Subcutaneous adipose tissue (tissue), 4 donors: ENCODE data around the gene PTGDS. TPM values are rescaled to one million over a fixed set of nuclear protein-coding genes. Genes with fewer than 3 reads are reported as not detected.

Source experiments
- total RNA-seq, 4 donors: library from RNA; depleted of rRNA; stranded (reverse); fragments of >200 nt; gene quantifications; one replicate each; pipeline ENCODE4 v1.1.0, GENCODE V29; 2016
- TF ChIP-seq, protein P1 (sequence below): fragments of 450-650 bp; IDR thresholded peaks from one replicate; pipeline ENCODE4 v1.5.1; 2016; ENCODE audit warnings: low read depth, mild to moderate bottlenecking, control low read depth, antibody characterized with exemption, moderate library complexity

Gene PTGDS
- total RNA-seq, 4 donors from 2014 or later, result 15.5 to 57.3 (median 26.8) TPM

DNA sequence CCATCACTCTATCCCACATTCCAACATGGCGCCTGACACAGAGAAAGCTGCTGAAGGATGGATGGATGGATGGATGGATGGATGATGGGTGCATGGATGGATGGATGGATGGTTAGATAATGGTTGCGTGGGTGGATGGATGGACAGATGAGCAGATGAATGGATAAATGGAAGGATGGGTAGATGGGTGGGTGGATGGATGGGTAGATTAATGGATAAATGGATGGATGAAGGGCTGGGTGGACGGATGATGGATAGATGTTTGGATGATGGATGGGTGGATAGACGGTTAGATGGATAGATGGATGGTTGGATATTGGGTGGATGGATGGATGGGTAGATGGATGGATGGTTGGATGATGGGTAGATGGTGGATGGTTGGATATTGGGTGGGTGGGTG lies 20.7 kb upstream of the PTGDS start:
- TF ChIP-seq, protein P1, sequence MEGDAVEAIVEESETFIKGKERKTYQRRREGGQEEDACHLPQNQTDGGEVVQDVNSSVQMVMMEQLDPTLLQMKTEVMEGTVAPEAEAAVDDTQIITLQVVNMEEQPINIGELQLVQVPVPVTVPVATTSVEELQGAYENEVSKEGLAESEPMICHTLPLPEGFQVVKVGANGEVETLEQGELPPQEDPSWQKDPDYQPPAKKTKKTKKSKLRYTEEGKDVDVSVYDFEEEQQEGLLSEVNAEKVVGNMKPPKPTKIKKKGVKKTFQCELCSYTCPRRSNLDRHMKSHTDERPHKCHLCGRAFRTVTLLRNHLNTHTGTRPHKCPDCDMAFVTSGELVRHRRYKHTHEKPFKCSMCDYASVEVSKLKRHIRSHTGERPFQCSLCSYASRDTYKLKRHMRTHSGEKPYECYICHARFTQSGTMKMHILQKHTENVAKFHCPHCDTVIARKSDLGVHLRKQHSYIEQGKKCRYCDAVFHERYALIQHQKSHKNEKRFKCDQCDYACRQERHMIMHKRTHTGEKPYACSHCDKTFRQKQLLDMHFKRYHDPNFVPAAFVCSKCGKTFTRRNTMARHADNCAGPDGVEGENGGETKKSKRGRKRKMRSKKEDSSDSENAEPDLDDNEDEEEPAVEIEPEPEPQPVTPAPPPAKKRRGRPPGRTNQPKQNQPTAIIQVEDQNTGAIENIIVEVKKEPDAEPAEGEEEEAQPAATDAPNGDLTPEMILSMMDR, result no peak

DNA sequence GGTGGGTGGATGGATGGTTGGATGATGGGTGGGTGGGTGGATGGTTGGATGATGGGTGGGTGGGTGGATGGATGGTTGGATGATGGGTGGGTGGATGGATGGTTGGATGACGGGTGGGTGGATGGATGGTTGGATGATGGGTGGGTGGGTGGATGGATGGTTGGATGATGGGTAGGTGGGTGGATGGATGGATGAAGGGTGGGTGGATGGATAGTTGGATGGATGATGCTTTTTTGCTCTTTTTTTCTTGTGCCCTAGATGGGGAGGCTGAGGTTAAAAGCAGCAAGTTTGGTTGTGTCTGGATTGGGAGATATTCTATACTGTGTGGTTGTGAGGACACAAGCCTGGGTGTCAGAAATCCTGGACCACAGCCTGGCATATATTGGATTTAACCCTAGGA lies 19.8 kb upstream of the PTGDS start:
- TF ChIP-seq, protein P1, result no peak

DNA sequence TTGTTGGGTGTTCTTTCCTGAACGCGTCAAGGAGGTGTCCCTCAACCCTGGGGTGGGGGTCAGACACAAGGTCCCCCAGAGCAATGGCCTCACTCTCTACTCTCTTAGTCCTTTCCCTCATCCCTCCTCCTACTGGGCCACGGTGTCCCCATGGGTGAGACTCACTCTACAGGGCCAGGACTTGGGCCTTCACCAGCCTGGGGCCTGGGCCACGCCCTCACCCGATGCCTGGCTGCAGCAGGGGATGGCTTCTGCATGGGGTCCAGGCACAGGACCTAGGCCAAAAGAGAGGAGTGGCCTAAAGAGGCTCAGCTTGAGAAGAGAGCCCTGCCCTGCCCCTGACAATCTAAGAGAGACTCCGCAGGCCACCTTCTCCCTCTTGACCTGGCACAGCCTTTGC lies 19.4 kb upstream of the PTGDS start:
- TF ChIP-seq, protein P1, result no peak

DNA sequence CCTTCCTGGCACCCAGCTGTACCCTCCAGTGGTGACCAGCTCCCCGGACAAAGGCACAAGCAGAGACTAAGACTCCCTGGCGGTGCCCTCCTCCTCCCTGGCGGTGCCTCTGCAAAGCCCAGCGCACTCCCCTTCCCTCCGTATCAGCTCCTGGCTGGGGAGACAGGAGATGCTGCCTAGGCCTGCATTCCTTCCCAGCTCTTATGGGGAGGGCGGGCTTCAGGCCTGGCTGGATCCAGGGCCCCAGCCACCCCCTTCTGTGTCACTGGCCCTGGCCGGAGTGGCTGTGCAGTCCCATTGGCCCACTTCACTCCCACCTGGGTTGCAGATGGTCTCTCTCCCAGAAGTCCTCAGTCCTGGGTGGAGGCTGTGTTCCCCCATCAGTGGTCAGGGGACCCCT lies 18.8 kb upstream of the PTGDS start:
- TF ChIP-seq, protein P1, result no peak

DNA sequence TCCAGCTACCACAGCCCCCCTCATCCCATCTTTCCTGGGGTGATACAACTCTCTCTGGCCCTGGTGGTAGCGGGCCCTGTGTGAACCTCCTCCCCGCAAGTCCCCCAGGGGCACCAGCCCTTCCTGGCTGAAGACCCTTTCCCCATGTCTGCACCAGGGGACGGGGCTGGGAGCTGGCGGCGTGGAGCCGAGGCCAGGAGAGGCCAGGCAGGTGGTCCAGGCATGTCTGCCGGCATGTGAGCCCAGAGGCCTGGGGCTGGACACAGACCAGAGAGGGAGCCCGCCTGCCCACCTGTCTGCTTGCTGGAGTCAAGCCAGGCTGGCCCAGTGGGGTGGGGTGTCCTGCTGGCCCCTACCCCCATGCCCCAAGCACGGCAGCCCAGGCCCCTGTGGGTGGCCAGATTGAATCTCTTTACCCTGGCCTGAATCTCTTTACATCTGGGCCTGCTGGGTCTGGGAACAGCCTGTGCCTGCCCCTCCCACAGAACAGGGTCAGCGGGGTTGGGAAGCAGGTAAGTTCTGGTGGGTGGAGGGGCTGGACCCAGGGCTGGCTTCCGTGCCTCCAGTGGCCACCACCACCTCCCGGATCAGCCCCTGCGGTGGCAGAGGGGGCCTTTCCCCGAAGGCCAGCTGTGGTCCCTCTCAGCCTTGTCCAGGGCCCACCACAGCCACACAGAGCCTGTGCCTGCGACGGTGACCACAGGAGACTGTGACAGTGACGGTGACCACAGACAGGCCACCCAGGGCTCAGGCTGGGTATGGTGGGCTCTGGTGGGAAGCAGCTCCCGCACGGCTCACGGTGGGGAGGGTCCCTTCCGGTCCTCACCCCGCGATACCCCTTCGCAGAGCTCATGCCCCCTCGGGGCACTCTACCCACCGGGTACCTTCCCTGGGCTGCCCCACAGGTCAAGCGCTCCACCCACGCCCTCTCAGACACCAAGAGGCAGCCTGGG lies 18.1 kb upstream of the PTGDS start:
- TF ChIP-seq, protein P1, result no peak

DNA sequence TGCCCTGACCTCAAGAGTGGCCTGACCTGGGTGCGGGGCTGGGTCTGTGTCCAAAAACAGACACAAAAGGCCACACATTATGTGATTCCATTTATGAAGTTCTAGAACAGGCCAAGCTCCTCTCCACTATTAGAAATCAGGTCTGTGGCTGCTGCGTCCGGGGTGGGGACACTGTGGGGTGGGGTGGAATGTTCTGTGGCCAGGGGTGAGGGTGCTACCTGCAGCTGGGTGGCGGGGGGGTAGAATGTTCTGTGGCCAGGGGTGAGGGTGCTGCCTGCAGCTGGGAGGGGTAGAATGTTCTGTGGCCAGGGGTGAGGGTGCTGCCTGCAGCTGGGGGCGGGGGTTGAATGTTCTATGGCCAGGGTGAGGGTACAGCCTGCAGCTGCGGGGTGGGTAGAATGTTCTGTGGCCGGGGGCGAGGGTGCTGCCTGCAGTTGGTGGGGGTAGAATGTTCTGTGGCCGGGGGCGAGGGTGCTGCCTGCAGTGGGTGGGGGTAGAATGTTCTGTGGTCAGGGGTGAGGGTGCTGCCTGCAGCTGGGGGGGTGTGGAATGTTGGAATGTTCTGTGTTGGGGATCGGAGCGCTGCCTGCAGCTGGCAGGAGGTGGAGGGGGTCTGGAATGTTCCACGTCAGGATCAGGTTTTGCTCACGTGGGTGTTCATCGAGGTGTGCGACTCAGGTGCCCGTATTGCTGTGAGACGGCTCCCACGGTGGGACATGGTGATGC lies 16.9 kb upstream of the PTGDS start:
- TF ChIP-seq, protein P1, result no peak

DNA sequence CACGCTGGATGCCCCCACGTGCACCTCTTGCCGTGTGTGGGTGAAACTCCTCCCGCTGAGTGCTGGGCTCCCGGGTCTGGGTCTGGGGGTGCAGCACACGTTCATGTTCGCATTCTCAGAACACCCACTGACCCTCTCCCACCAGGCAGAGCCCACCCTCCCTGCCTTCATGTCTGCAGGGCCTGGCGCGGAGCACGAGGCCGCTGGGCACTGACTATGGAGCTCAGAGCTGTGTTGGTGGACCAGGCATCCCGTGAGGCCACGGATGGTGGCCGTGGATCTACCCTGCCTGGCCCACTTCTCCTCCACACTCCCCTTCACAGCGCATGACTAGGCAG lies 16.4 kb upstream of the PTGDS start:
- TF ChIP-seq, protein P1, result no peak
